D341Med (cell line): ENCODE measurements around the gene VAV2.
"Not testable (repeated sequence)": the region's sequence is repeated elsewhere in the genome, so short reads cannot be mapped to it uniquely, and the experiment has no call there.

Source experiments
- DNase-seq: peaks from one replicate; pipeline ENCODE4 v3.0.0; 2012; ENCODE audit warnings: low spot score

VAV2 gene

DNA sequence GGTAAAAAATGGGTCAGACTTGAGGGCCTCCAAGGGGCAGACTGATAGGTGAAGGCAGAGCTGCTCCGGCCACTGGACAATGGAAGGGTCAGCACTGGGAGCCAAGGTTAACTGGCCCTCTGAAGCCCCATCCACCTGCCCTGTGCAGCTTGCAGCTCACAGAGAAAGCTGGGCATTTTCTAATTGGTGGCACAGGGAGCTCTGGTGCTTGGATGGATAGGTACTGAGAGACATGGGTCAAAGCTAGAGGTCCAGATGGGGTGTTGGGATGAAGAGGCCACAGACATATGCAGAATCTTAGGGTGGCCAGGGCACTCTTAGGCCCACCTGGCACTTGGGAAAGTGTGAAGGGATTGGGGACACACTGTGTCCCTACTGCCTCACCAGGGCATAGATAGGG lies 224.5 kb downstream of the VAV2 start:
- DNase-seq, result no peak

- no peak for DNase-seq
Observed at GRCh38 chr9:133767008-133767407, 225.1 kb downstream of the VAV2 start.

GRCh38 chr9:133766234-133766633 lies 225.9 kb downstream of the VAV2 start:
- not testable (repeated sequence) for DNase-seq

DNA sequence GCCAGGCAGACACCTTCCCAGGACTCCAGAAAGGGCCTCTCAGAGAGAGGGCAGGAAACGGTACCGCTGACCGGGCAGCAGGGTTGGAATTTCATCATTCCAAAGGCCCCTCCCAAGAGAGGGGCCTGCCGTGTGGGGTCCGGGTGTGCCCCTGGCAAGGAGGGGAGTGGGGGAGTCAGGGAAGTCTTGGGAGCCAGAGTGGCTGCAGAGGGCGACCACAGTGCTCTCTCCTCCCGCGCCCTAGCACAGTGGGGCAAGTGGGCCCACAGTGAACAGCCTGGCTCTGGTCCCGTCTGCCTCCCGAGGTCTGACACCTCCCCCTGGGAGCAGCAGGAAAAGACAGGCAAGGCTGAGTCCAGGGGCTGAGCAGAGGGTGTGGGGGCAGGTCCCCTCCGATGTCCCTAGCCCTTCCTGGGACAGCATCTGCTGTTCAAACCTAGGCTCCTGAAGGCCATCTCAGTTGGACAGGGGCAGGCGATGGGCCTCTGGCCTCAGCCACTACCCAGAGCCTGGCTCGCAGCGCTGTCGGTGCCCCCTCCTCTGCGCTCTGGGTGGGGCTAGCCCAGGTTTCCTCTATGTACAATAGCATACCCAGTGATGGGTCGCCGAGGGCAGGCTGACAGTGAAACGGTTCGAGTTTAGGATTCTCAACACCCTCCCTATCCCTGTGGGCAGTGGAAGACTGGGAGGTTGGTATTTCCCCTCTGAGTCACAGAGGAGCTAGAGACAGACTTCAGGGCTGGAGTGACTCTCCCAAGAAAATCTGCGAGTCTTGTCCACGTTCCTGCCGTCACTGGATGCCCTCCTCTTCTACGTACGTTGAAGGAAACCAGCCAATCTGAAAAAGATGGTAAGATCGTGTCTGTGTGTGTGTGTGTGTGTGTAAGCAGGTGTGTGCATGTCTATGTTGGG lies 228.6 kb downstream of the VAV2 start:
- DNase-seq, result peak; percentile 18

GRCh38 chr9:133762488-133763271 lies 229.4 kb downstream of the VAV2 start:
- peak; percentile 14 for DNase-seq

GRCh38 chr9:133761641-133762248 lies 230.4 kb downstream of the VAV2 start:
- DNase-seq, result peak; percentile 12

- DNase-seq, result no peak
Observed at GRCh38 chr9:133760713-133761290, 231.3 kb downstream of the VAV2 start.

DNA sequence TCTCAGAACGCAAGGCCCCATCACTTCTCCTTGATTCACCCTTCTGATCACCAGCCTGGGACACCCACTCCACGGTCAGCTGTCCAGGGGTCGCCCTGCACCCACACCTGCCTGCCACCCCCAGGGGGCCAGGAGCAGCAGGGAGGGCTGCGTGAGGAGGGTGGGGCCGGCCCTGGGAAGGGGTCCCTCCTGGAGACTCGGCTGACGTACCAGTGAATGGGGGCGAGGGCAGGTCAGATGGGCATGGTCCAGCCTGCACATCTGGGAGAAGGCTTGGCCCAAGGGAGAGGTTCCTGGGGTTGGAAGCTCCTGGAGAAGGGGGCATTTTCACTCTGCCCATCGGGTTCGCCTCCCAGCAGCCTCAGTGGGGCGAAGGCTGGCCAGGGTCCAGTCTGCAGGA lies 232.2 kb downstream of the VAV2 start:
- DNase-seq, result no peak

- peak; percentile 39 for DNase-seq
Observed at GRCh38 chr9:133759146-133759900, 232.8 kb downstream of the VAV2 start.

GRCh38 chr9:133758228-133758627 lies 233.9 kb downstream of the VAV2 start:
- DNase-seq, result no peak

DNA sequence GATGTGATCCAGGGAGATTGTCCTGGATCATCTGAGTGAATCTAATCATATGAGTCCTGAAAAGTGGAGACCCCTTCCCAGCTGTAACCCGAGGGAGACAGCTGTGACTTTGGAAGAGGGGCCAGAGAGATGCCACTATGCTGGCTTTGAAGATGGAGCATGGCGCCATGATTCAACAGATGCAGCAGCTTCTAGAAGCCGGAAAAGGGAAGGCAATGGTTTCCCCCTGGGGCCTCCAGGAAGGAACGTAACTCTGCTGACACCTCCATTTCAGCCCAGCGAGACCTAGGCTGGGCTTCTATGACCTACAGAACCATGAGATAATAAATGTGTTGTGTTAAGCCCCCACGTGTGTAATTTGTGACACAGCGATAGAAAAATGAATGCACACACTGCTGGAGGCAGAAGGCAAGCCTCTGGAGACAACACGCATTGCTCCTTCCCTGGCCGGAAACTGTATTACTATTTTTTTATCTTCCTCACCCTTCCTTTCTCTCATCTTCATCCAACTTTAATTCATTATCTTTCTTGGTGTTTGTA lies 237.4 kb downstream of the VAV2 start:
- DNase-seq, result no peak

DNA sequence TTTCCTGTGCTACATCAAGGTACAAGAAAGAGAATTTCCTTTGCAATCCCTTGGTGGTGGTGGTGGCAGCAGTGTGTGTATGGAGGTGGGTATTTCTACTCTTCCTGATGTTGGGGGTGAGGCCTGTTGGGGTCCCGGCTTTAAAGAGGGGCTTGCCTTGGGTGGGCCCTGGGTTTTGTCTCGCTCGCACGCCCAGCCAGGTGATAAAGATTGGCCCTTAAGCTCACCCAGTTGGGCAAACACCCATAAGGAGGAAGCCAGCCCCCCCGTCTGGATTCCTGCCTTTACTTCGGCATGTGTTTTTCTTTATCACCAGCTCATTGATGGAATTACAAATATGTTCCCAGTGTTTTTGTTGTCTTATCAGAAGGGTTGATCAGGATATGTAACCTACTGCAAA lies 237.9 kb downstream of the VAV2 start:
- no peak for DNase-seq

DNA sequence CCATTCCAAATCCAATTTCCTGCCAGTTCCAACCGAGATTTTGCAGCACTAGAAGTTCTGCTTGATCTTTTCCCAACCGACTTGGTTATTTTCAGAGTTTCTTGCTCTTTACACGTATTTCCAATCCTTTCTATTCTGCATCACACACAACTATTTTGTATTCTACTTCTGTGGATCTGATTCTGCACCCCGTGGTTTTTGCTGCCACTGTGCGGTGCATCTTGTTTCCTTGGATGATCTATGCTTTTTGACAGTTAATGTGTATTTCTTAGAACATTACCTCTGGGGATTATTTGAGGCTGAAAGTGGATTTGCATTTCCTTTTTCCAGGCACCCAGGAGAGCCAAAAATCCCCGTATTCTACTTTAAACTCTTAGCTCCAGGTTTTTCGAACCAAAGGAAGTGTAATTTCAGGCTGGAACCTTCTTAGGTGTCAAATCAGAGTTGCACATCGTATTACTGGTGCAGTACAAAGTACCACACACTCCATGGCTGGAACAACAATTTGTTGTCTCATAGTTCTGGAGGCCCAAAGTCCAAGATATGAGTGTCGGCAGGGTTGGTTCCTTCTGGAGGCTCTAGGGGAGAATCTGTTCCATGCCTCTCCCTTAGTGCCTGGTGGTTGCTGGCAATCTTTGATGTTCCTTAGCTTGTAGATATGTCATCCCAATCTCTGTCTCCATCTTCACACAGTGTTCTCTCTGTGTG lies 239.2 kb downstream of the VAV2 start:
- DNase-seq, result no peak

DNA sequence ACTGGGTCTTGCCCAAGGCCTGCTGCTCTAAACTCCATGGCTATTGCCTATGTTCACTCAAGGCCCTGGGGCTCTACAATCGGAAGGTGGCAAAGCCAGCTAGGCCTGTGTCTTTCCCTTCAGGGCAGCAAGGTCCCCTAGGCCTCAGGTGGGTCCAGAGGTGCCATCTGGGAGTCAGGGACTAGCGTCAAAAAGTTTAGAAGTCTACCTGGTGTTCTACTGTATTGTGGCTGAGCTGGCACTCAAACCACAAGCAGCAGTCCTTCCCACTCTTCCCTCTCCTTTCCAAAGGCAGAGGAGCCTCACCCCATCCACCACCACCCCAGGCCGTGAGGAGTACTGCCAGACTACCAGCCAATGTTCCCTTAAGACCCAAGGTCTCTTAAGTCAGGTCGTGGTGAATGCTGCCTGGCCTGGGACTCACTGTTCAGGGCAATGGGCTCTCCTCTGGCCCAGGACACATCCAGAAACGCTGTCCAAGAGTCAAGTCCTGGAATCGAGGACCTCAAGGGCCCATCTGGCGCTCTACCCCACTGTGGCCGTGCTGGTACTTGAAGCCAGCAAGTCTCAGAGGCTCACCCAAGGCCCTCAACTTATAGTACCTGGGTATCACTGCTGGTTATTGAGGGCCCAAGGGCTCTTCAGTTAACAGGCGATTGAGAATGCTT lies 241.0 kb downstream of the VAV2 start:
- DNase-seq, result no peak

DNA sequence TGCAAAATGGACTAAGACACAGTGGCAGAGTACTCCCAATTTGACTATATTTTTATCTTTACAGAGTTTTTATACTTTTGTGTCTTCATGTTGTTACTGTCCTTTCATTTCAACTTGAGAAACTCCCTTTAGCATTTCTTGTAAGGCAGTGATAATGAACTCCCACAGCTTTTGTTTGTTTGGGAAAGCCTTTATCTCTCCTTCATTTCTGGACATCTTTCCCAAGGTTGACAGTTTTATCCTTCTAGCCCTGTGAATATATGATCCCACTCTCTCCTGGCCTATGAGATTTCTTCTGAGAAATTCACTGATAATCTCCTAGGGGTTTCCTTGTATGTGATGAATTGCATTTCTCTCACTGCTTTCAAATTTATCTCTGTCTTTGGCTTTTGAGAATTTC lies 244.8 kb downstream of the VAV2 start:
- DNase-seq, result no peak

GRCh38 chr9:133744528-133744927 lies 247.6 kb downstream of the VAV2 start:
- not testable (repeated sequence) for DNase-seq

GRCh38 chr9:133742849-133743444 lies 249.2 kb downstream of the VAV2 start:
- DNase-seq, result peak; percentile 87

- no peak for DNase-seq
Observed at GRCh38 chr9:133742251-133742650, 249.9 kb downstream of the VAV2 start.

DNA sequence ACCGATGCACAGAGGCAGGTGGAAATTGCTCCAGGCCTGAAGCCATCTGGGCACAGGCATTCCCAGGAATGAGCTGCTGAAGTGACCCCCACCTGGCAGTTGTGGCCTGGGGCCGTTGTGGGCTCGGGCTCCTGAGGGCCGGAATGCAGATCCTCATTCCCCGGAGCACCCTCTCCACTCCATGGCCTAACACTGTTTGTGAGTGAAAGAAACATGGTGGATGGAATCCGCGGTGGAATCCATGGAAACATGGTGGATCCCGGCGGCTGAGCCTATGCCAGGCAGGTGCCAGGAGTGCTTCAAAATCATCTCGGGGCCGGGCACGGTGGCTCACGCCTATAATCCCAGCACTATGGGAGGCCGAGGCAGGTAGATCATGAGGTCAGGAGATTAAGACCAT lies 250.4 kb downstream of the VAV2 start:
- DNase-seq, result no peak

- DNase-seq, result no peak
Observed at GRCh38 chr9:133740911-133741310, 251.2 kb downstream of the VAV2 start.
